ENCODE measurements around the gene NNAT.

Gene NNAT

GRCh38 chr20:37567671-37568588 is 46.9 kb downstream of the NNAT start:
- no peak for FAIRE-seq

DNA sequence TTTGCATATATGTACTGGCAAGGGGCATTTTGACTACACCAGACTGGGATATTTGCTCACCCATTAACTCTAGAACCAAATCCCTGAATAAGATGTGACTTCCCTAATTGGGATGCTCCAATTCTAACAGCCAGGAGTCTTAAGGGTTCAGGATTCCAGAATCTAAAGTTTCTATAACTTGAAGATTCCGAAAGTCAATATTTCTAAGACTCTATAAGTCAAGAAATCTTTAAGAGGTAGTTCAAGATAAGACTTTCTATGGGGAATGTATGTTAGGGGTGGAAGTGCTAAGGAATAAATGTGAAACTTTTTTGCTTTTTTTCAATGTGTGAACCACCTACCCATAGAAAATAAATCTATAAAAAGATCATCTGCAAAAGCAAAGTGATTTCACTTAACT is 49.4 kb downstream of the NNAT start:
- no peak for FAIRE-seq

- no peak for FAIRE-seq
These were observed 50.0 kb downstream of the NNAT start for GRCh38 chr20:37571033-37571432.
